Measurements from ENCODE around the gene GALC.

DNA sequence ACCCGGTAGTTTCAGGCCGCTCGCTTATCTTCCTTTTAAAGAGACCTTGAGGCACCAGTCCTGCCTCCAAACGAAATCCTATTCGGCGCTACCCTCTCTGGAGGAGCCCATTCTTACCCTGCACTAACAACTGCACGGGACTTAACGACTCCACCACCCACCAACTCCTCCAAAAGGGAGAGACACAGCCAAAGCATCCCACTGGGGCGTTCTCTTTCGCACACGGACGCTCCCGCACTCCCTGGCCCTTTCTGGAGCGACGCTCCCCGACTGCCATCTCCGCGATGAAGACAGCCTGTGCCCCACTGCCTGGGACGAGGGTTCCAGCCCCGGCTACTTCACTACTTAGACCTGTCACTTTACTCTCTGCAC, 650 bp downstream of the GALC start:
- TF ChIP-seq TCF12 (IDR thresholded peaks at IDR 0.05; ENCODE audit: low read depth) = no peak
- TF ChIP-seq RAD21 (IDR thresholded peaks at IDR 0.05; ENCODE audit: low read depth) = no peak
- TF ChIP-seq, protein P1, sequence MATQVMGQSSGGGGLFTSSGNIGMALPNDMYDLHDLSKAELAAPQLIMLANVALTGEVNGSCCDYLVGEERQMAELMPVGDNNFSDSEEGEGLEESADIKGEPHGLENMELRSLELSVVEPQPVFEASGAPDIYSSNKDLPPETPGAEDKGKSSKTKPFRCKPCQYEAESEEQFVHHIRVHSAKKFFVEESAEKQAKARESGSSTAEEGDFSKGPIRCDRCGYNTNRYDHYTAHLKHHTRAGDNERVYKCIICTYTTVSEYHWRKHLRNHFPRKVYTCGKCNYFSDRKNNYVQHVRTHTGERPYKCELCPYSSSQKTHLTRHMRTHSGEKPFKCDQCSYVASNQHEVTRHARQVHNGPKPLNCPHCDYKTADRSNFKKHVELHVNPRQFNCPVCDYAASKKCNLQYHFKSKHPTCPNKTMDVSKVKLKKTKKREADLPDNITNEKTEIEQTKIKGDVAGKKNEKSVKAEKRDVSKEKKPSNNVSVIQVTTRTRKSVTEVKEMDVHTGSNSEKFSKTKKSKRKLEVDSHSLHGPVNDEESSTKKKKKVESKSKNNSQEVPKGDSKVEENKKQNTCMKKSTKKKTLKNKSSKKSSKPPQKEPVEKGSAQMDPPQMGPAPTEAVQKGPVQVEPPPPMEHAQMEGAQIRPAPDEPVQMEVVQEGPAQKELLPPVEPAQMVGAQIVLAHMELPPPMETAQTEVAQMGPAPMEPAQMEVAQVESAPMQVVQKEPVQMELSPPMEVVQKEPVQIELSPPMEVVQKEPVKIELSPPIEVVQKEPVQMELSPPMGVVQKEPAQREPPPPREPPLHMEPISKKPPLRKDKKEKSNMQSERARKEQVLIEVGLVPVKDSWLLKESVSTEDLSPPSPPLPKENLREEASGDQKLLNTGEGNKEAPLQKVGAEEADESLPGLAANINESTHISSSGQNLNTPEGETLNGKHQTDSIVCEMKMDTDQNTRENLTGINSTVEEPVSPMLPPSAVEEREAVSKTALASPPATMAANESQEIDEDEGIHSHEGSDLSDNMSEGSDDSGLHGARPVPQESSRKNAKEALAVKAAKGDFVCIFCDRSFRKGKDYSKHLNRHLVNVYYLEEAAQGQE (IDR thresholded peaks at IDR 0.05; ENCODE audit: low read depth) = no peak
- TF ChIP-seq, protein P2, sequence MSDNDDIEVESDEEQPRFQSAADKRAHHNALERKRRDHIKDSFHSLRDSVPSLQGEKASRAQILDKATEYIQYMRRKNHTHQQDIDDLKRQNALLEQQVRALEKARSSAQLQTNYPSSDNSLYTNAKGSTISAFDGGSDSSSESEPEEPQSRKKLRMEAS (IDR thresholded peaks at IDR 0.05) = no peak
- no peak for TF ChIP-seq TEAD4 (IDR thresholded peaks at IDR 0.05)
- no peak for TF ChIP-seq EP300 (IDR thresholded peaks at IDR 0.05; ENCODE audit: borderline replicate concordance)
- no peak for TF ChIP-seq TAF1 (IDR thresholded peaks at IDR 0.05; ENCODE audit: low read depth)
- TF ChIP-seq NFIC (IDR thresholded peaks at IDR 0.05) = no peak
- no peak for TF ChIP-seq YY1 (IDR thresholded peaks at IDR 0.05; ENCODE audit: low read depth)
- no peak for TF ChIP-seq EGR1 (IDR thresholded peaks at IDR 0.05)
- no peak for TF ChIP-seq CEBPB (IDR thresholded peaks at IDR 0.05)
- no peak for TF ChIP-seq CREB1 (IDR thresholded peaks at IDR 0.05; ENCODE audit: low read depth)

All from Ishikawa (cell line).